ENCODE results near the gene RGS17.
"Not testable (repeated sequence)": the region's sequence is repeated elsewhere in the genome, so short reads cannot be mapped to it uniquely, and the experiment has no call there.

Gene RGS17, protein sequence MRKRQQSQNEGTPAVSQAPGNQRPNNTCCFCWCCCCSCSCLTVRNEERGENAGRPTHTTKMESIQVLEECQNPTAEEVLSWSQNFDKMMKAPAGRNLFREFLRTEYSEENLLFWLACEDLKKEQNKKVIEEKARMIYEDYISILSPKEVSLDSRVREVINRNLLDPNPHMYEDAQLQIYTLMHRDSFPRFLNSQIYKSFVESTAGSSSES

DNA sequence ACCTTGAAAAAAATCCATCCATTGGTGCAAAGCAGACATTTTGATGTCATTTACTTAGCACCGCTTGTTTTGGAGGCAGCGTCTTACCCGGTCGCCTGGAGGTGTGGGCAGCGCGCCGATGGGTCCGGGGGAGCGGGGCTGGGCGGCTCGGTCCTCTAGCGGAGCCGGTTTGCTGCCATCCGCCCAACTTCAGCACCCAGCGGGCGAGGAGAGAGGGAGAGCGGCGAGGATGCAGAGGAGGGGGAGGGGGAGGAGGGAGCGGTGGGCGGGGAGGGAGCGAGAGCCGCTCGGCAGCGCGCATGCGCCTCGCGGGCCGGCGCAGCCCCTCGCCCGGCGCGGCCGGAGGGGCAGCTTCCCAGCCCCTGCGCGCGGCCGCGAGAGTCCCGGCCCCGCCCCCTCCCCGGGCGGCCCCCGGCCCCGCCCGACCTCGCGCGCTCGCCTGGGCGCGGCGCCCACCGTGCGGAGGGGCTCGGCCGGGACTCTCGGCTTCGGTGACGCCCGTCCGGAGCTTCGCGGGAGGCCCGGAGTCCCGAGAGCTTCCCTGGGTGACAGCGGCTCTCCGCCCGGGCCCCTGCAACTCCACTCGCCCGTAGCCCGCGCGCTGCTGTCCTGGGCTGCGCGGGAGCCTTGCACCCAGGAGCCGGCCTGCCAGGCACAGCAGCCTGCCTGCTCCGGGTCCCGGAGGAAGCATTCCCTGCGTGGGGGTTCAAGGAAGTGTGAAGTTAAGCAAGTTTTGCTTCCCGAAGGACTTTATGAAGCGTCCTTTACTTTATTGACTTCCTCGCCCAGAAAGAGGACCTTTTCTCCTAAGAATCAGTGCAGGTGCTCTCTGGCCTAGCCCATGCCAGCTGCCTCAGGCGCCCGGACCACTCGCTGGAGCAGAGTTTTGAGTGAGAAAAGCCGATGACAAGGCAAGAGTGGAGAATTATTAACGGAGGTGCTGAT is at the start of gene RGS17:
TSS of gene RGS17 (minus strand) at position 246 of the 945 bp plus-strand sequence. CDS start 87,264 bp downstream, outside the sequence.
- peak; percentile 70 for DNase-seq

DNA sequence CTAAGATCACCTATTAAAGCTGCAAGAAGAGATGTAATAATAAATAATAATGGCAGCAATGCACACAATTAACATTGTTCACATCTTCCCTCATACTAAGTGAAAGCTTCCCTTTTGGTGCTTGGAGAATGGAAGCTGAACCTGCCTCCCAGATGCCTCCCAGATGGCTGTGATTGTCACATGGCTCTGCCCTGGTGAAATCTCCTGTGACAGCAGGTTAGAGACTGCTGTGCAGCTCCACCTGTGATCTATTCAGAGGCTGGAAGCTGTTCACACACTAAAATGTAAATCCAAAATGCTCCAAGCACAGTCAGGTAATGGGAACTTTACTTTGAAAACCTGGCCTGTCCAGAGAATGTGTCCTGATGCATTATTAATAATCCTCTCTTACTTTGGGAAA is 41.7 kb upstream of the RGS17 start:
- no peak for DNase-seq

DNA sequence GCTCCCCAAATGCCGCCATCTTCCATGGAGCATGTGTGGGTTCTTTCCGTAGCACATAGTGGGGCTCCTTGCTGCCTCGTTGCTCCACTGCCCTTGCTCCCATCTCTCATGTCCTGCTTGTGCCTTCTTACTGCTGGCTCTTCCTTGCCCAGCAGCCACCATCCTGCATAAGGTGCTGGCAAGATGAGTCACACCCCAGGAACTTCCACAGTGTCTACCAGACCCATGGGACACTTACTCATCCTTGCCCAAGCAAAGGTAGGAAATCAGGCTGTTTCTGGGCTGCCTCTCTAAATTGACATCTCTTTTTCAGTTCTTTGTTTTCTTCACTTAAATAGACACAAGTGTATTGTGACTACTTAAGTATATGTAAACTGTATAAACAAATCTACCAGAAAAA is 39.4 kb upstream of the RGS17 start:
- DNase-seq: peak; percentile 77

DNA sequence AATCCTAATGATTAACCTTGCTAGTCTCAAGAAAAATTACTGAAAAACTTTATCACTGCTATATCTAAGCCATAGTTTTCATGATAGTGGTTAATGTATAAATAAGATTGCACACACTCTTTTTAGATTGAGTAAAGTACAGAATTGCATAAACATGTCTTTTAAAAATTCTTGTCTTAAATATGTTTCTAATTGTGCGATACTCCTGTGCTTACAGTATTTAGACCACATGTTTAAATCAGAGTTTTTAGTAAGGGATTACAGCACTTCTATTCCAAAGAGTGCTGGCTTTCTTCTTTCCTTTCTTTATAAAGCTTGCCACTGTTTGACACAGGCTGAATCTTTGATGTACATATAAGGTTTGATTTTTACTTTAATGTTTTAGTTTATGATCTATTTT is 36.8 kb upstream of the RGS17 start:
- no peak for DNase-seq

DNA sequence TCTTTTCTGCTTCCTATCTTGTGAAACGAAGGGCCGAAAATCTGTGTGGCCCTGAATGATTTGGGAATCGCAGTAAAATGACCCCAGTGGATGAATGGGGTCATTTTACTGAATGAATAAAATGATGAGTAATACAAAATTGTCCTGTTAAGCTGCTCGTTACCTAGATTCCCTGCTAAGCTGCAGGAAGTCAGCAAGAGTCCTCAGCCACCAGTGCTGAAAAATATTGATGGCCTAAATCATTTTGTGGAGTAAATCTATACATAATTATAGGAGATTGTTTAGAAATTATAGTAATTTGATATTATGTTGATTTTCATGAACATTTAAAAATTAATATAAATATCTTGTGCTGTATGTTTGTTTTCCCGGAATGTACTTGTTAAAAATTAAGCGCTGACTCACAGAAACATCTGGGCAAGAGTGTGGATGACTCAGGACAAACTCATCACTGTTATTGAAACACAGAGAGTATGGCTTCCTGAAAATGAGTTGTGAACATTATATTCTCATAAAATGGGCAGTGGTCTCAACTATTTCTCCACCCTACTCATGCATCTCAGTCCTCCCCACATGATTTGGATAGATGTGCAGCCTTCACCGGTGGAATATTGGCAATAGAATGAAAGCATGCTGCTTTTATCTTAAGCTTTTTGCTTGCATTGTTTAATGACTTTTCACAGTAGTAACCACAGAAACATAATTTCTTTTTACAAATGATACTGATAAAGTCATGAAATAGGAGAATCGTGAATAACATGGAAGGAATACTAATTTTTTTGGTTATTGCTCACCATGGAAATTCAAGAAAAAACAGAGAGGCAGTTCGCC is 36.2 kb upstream of the RGS17 start:
- peak; percentile 95 for DNase-seq

DNA sequence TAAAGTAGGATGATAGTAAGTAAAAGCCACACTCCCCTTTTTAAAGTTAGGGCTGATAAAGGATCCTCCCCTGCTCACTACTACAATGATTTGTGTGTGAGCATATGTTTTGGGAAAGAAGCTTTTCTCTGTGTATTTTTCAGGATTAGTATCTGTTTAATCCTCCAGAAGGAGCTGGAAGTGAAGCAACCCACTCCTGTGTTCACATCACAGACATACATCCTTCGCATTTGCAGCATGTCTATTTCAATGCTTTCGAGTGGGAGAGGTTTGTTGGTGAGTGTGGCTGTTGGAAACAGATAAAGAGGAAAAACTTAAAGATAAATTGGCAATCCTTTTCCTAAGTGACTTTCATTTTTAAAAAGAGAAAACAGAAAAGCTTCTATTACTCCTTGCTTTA is 31.6 kb upstream of the RGS17 start:
- no peak for DNase-seq

DNA sequence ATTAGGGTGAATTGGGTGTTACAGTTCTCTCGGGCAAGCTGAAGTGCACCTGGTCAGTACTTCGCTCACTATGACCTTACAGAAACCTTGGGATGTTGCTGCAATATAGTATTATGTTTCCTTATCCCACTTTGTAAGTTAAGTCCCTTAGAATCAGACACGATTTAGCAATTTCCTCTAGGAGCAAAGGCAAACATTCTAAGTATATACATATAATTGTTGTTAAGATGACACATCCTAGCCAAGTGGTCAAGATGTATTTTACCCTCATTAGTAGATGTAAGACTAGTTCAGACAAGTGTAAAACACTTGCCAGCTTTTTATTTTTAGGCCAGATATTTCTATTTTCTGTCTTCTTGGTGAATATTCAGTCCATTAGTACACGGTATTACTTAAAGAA is 31.1 kb upstream of the RGS17 start:
- peak; percentile 13 for DNase-seq

DNA sequence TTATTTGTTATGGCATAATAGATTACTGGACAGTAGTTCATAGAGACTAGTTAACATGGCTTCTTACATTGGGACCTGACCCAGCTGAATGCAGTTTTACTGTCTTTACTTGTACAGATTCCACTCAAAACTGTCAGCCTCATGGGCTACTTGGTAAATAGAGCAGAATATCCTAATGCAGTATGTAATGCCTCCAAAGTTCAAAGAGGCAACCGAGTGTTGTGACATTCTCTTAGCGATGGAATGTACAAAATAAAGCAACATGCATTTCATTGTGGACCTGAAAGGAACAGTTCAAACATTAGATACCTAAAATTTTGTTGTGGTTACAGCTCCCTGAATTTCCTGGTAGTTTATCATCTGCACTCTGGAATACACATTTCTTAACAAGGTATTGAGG is 29.1 kb upstream of the RGS17 start:
- no peak for DNase-seq

DNA sequence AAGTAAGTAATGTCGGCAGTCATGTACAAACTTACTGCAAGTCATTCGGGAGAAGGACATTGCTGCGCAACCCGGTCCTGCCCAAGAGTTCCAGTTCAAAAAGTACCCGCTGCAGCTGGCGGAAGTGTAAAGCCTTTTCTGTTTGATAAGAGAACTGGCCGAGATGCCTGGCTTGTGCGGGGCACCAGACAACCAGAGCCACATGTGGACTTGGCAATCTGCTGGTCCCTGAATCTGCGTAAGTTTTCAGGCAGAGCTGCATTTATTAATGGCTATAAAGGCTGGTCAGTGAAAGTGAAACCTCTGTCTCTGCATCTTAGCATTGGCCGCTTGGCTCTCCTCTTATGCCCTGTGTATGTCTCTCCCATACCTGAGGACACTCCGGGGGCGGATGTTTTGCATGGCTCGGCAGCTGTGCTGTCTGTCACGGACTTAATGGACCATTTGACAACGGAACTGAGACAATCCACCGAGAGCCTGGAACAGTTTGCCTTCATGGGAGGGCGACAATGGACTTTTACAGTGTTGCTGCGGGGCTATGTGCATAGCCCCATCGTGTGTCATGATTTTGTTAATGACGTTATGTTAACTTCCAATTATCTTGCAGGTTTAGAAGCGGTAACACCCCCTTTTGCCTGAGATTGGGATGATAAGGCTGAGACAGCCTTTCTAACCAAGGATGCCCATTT is 19.8 kb upstream of the RGS17 start:
- no peak for DNase-seq

DNA sequence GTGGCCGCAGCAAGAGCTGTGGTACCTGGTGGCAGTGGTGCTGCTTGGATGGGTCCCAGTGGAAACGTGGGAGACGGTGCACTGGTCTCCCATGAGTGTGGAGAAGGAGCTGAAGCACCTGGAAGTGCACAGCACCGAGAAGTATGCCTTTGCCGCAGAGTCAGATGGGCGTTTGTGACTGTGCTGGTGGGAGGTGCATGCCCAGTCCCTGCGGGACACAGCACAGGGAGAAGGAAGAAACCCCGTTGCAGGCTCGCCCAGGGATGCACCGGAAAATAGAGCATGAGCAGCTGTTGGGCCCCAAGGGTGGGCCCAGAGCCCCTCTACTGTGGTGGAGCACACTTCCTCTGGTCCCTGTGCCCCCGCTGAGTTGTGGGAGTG is 19.3 kb upstream of the RGS17 start:
- no peak for DNase-seq

DNA sequence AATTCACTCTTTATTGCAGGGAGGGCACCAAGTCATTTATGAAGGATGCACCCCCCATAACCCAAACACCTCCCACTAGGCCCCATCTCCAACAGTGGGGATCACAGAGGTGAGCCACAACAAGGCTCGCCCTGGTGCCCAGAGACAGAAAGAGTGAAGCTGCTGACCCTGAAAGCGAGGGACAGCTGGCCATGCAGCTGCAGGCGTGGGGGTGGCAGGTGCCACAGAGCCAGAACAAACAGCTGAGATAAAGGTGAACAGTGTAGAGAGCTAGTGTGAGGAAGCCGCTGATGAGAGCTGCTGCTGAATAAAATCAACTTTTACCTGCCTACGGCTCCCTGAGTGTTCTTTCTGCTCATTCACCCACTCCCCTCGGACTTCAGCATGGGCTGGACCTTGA is 18.8 kb upstream of the RGS17 start:
- DNase-seq: no peak

DNA sequence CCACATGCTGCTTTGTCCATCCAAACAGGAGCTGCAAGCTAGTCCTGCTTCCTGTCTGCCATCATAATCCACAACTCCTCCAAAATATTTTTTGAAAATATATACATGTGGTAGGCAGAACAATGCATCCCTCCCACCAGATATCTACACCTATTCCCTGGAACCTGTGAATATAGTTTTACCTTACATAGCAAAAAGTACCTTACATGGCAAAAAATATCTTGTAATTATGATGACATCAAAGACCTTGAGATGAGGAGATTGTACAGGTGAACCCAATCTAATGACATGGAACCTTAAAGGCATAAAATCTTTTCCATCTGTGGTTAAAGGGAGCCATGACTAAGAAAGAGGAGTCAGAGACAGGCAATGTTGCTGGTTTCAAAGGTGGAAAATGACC is 15.3 kb upstream of the RGS17 start:
- no peak for DNase-seq

DNA sequence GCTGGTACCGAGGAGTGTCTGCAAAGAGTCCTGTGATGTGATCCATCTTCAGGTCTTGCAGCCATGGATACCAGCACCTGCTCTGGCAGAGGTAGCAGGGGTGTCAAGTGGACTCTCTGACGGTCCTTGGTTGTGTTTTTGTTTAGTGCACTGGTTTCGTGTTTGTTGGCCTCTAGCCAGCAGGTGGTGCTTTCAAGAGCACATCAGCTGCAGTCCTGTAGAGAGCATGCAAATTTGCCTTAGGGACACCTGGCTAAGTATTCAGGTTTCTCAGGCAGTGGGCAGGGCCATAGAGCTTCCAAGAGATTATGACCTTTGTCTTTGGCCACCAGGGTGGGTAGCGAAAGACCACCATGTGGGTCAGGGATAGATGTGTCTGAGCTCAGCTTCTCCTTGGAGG is 14.5 kb upstream of the RGS17 start:
- DNase-seq: no peak

DNA sequence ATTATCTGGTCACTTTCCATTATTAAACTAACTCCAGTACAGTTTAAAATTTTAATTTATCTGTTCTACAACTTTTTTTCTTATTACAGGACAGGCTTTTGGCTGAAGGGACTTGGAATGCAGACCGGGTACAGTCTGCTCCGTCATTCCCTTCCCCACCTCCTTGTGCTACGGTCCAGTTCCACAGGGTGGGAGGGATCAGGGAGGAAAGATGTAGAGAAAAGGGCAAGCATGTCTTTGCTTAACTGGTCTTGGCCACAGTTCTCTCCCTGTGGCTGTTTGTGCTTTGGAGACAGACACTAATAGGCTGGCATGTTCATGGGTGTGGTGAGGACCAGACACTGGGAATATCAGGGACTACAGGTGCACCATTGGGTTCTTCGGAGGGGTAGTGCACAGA is 12.1 kb upstream of the RGS17 start:
- DNase-seq: no peak

DNA sequence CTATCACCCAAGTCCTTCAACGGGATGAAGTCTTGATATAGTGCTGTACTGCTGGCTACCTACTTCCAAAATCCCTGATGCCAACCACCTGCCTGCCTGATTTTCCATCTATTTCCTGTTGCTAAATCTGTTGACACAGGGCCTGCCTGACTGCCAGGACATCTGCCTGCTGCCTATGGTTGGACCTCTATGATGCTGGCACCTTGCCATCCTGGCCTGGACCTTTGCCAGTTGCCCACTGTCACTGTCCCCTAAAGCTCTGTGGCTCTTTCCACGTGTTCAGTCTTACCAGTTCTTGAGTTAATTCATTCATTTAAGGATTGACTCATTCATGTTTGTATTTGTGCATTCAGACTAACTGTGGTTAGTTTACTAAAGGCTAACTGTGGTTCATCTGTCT is 9.2 kb upstream of the RGS17 start:
- no peak for DNase-seq

DNA sequence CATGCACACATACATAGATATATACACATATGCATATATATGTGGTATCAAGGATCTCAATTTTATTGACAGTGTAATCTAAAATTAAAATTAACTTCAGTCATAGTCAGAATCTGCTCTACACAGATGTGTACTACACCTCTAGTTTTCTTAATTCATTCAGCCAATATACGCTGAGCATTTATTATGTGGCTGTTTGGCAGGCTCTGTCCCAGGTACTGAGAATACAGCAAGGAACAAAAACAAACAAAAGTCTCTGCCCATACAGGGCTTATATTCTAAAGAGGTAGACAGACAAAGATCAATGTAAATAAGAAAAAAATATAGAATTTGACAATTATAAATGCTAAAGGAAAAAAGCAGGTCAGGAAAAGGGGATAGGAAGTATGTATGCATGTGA is 7.8 kb upstream of the RGS17 start:
- no peak for DNase-seq

DNA sequence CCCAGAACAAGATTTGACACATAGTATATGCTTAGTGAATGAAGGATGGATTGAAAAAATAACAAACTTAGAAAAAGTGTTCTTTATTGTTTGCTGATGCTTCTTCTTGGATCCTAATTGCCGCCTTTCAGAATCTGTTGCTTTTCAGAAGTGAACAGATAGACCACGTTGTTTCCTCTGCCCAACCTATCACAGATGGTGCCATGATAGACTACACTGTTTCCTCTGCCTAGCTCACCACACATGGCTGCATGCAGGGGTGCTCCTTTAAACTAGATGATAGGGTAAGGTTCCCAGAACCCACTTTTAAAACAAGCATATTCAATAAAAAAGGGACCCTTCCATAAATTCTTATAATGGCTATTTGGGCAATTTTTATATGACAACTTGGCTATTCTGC is 4.6 kb upstream of the RGS17 start:
- no peak for DNase-seq

DNA sequence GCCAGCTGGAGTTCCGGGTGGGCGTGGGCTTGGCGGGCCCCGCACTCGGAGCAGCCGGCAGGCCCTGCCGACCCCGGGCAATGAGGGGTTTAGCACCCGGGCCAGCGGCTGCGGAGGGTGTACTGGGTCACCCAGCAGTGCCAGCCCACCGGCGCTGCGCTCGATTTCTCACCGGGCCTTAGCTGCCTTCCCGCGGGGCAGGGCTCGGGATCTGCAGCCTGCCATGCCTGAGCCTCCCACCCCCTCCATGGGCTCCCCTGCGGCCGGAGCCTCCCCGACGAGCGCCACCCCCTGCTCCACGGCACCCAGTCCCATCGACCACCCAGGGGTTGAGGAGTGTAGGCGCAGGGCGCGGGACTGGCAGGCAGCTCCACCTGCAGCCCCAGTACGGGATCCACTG is 2.6 kb upstream of the RGS17 start:
- not testable (repeated sequence) for DNase-seq

DNA sequence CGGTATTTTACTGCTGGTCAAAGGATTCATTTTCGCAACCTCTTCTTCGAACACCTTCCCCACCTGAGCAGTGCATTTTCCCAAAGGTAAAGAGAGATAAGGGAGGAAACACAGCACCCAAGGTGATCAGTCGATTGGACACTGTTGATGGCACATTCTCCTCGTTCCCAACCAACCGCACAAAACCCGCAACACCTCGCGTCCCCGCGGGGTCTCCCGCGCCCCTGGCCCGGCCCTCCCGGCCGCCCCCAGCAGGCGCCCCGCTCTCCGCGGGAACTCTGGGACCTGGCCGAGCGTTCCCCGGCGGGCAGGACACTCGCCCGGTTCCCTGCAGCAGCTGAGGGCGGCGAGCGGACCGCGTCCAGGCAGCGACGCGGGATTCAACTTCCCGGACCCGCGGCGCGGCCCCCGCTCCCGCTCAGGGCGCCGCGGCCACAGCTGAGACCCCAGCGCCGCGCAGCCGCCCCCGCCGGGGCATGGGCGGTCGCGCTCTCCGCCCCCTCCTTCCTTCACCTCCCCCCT is 506 bp downstream of the RGS17 start:
- DNase-seq: no peak

DNA sequence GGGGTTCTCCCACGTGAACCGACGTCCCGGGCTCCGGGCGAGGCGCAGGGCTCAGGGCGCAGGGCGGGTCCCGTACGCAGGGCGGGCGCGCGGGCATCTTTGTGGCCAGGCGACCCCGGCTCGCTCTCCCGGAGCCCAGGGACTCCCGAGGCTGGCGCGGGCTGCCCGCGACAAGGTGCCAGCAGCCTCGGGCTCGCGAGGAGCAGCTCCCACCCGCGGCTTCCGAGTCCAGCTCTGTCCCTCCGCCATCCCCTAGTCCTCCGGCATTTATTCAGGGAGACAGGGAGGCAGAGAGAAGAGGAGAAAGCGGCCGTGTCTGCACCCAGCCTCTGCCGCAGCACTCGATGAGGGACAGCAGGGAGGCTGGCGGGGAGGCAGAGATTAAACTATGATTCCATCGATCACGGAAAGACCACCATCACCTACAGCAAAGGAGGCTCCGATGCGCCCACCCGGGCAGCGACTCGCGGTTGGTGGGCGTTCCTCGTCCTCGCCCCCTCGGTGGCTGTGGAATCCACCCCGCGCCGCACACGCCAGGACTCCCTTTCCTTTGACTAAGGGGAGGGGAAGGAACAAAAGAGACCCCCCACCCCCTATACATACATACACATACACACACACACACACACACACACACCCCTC is 1.1 kb downstream of the RGS17 start:
- peak; percentile 22 for DNase-seq

DNA sequence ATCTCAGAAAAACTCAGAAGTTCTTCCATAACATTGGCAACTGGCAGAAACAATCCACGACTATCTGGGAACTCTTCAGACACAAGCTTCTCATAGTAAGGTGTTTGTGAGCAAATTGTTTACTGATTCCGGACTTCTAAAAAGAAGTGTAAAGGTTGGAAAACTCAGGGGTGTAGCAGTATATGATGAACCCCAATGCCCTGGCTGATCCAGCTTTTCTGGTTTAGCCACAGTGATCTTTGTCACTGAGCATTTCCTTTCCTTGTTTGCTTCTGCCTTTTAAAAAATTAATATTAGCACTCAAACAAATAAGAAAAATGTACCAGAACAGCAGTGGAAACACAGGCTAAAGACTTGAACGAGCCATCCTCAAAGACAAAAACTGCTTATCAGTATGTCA is 4.9 kb downstream of the RGS17 start:
- DNase-seq: no peak

DNA sequence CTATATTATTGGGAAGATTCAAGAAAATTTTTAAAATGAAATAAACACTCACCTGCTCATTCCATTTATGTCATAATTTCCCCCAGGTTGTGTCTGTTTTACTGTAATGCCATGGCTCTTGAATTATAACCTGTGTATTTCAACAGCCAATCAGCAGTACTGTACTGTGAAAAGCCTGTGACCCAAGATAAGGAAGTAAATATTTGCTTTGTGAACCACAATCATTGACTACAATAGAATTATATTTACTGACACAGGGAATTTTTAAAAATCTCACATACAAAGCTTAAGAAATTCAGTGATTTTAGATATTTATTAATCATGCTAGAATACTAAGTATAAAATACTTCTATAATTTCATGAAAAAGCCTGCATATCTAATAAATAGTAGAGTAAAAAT is 6.0 kb downstream of the RGS17 start:
- no peak for DNase-seq

All from HCEC 1CT (cell line).